Fibroblast of skin of left quadriceps (primary cell): Measurements from ENCODE around the gene RGPD5.
"Not testable (repeated sequence)": the region's sequence is repeated elsewhere in the genome, so short reads cannot be mapped to it uniquely, and the experiment has no call there.

Source experiments
- DNase-seq, 2 experiments: peaks; one replicate each; pipeline ENCODE4 v3.0.0-alpha.2; 2013; ENCODE audit warnings: low read depth in 2 of 2

Gene RGPD5

GRCh38 chr2:109893736-109894135 lies 99.6 kb downstream of the RGPD5 start:
- not testable (repeated sequence) for DNase-seq

DNA sequence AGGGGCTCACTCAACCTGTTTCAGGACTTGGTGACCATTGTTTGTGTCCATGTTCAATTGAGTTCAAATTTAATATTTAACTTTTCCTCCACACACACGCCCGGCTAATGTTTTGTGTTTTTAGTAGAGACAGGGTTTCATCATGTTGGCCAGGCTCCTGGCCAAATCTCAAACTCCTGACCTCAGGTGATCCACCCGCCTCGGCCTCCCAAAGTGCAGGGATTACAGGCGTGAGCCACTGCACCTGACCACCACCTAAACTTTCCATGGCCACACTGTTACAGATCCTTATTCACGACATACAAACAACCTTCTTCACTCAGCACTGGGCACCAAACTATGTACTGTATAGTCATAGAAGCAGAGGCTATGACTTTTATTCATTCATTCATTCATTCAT lies 100.0 kb downstream of the RGPD5 start:
- not testable (repeated sequence) for DNase-seq

GRCh38 chr2:109895090-109895869 lies 101.2 kb downstream of the RGPD5 start:
- not testable (repeated sequence) for DNase-seq

DNA sequence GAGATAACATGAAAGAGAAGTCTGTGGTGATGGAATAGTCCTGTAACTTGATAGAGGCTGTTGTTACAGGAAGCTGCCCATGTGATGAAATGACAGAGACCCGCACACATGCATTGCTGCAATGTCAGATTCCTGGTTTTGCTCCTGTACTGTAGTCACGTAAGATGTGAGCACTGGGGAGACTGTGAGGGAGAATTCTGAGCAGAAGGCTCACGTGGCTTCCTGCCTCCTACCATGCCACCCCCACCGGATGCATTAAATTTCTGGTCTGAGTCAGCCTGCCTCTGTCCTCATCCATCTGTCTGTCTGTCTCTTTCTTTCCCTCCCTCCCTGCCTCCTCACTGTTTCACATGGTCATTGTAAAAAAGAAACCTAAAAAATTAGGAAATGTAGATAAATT lies 102.1 kb downstream of the RGPD5 start:
- DNase-seq, result not testable (repeated sequence)

DNA sequence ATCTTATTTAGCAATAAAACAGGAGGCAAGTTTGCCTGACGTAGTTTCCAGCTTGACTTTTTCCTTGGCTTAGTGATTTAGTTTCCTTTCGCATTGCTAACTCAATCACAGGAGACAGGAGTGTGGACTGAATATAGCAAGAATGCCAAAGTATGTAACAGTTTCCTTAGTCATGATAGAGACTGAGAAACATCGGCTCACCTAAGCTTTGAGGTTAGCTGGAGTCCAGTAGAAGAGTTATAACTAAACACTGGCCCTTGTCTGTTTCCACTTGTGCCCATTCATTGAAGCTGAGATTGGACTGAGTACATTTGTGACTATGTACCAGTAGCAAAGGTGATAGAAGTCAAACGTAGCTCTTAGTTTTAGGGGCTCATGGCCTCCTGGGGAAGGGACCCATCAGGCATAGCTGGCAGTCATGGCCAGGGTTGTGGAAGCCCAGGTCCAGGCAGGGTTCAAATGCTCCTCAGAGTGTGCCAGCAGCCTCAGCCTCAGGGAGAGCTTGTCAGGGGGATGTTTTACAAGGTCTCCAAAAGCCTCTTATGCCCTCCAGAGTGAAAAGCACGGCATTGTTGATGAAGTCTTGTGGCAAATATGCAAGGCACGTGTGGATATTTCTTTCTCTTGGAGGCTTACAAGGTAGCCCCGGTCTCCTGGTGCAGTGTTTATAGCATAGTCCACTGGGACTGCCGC lies 103.8 kb downstream of the RGPD5 start:
- DNase-seq, result not testable (repeated sequence)

- not testable (repeated sequence) for DNase-seq
Observed at GRCh38 chr2:109898462-109899336, 104.6 kb downstream of the RGPD5 start, which contains the start of gene LIMS3. Gene LIMS3, plus strand, starts transcription at chr2:109898688. Its CDS starts 41 bp downstream, at chr2:109898729.

- DNase-seq, result not testable (repeated sequence)
Observed at GRCh38 chr2:109905796-109906195, 111.7 kb downstream of the RGPD5 start.
